Fibroblast of skin of right quadriceps (primary cell): ENCODE data around the gene CARMIL1.

Experiments used
- DNase-seq: peaks from one replicate; pipeline ENCODE4 v3.0.0-alpha.2; 2013

Gene CARMIL1

GRCh38 chr6:25586927-25587326 lies 307.8 kb downstream of the CARMIL1 start:
- no peak for DNase-seq

DNA sequence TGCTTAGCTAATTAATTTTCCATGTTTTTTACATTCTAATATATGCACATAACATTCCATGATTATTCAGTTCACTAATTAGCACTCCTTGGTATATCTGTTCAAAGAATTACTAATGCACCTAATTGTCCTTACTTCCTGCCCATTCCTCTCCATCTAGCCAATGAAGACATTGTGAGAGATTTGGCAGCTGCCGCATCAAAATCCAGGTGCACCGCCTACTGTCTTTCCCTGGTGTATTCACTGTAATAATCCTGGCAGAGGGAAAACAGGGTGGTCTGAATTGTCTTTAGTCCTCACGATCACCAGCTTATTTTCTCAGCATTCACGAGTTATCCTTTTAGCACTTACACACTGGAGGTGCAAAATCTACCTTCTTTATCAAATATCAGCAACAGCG lies 311.8 kb downstream of the CARMIL1 start:
- no peak for DNase-seq

- no peak for DNase-seq
Measured at GRCh38 chr6:25596928-25597818, 318.0 kb downstream of the CARMIL1 start.

- no peak for DNase-seq
Measured at GRCh38 chr6:25599516-25600085, 320.4 kb downstream of the CARMIL1 start.

DNA sequence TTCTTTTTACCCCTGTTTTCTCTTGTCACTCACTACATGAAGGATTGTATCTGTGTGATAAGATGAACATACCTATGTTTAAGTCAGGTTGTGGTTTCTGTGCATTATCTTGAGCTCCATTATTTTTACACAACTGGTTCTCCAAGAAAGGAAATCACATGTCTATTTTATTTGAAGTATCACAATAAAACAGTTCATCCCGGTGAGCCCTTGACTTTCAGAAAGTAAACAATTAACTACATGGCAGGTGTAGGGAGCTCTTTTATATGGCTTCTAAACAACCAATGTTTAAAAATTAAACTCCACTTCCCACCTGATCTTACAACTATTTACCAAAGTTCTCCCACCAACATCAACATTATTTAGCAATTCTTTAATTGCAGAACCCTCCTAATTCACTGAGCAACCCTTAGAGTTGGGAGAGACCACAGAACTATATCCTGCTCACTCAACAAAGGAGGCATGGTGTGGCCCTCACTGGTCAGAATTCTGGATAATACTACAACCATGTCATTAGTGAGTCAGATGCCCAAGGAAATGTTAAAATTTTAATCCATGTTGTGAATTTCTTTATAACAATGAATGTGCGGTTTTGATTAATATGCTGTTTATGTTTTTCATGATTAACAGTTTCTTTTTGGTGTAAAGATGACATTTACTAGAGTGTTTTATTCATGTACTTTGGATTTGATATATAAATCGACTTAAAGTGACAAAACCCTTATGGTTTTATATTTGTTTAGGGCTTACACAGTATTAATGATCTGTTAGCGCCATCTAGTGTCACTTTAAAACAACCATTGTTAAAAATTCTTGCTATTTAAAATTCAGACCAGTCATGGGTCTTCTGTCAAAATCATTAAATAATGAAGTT lies 322.9 kb downstream of the CARMIL1 start:
- peak; percentile 51 for DNase-seq

GRCh38 chr6:25602674-25602982 lies 323.5 kb downstream of the CARMIL1 start:
- no peak for DNase-seq

DNA sequence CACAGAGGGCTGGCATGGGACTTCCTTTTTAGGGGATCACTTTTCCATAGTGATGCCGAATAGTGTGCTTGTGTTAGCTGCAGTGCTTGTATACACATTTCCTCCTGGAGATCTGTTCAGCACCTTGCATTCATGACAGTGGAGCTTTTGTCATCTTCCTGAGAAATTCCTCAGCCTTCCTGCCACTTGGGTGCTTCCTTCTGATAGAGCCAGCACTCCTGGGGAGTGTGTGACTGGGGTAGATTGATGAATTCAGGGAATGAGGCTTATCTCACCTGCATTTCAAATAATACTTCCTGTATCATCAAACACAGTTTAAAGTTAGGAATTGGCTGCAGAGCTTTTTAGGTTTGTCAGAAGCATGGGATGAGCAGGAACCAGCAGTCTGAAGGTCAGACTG lies 324.1 kb downstream of the CARMIL1 start:
- DNase-seq, result no peak

DNA sequence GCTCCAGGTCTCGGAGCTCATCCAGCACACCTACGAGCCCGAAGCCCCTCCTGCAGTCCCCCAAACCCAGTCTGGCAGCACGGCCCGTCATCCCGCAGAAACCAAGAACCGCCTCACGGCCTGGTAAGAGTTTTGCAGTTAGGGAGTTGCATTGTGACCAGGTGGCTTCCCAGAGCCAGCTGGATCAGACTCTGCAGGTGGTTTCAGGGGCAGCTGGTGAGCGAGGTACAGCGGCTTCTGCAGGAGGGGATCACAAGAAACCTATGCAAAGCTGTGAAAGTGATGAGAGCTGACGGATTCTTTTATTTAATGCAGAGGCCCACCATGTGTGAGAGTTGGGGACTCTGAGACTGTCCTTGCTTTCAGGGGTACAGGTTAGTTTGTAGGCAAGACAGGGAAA lies 327.0 kb downstream of the CARMIL1 start:
- no peak for DNase-seq

DNA sequence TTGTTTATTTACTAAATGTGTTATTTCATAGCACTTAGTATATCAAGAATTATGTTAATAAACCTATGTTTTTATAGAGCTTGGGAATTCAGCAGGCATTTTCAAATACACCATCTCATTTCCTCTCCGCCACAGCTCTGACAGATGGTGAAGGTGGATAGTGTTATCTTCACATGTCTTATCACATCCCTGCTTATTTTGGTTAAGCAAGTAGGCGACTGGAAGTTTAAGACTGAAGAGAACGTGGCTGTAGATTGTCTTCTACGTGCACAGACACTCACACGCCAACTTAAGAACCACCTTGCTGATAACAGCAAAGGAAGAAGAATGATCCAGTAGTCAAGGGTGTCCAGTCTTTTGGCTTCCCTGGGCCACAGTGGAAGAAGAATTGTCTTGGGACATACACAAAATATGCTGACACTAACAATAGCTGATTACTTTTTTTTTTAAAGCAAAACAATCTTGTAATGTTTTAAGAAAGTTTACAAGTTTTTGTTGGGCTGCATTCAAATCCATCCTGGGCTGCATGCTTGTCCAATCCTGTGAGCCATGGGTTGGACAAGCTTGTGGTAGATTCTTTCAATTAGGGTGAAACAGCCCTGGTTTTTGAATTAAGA lies 329.5 kb downstream of the CARMIL1 start:
- DNase-seq, result no peak

DNA sequence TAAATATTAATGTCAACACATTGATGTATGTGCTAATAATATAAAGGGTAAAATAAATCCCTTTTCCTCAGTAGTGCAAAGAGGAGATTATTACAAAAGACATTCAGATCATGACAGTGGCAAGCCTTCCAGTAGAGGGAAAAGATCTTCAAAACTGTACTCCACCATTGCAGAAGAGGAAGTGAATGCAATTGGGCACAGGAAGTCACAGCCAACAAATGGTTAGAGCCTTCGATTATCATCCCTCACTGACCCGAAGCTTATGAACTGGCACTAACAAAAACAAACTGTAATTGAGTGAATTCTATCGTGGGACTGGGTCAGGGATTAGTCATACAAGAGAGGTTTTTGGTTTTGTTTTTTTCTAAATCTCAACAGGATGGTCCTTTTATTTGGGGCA lies 333.5 kb downstream of the CARMIL1 start:
- no peak for DNase-seq

DNA sequence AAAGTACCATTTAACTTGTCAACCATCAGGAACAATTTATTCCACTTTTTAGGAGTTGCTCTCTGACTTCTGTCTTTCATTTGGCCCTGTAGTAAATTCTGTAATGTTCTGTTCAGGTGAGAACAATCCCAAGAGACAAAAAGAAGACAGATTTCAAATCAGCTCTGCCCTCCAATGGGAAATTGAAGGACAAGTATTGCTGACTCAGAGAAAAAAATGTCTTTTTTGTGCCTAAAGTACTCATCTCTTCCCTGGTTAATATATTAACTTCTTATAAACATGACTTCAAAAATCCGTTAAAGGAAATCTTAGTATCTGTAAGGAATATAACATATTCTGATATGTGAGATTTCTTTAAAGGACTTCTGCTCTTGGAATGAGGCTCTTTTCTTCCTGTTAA lies 334.2 kb downstream of the CARMIL1 start:
- no peak for DNase-seq

DNA sequence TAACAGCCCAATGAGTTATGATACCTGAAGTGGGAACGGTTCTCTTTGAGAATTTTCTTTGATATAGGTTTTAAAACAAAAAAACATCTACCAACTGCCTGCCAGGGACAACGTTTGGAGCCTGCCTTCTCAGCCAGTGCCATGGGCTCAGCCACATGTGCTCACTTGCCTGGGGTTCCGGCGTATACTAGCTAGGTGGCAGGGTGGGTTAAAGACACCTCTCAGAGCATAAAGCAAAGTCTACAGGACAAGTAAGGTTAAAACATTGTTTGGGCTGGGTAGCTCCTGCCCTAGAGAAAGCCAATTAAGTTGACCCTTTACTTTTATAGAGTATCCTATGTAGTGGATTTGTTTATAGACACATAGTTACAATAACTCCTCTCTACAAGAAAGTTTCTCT lies 334.9 kb downstream of the CARMIL1 start:
- no peak for DNase-seq

- DNase-seq, result no peak
Measured at GRCh38 chr6:25615471-25615870, 336.3 kb downstream of the CARMIL1 start.

DNA sequence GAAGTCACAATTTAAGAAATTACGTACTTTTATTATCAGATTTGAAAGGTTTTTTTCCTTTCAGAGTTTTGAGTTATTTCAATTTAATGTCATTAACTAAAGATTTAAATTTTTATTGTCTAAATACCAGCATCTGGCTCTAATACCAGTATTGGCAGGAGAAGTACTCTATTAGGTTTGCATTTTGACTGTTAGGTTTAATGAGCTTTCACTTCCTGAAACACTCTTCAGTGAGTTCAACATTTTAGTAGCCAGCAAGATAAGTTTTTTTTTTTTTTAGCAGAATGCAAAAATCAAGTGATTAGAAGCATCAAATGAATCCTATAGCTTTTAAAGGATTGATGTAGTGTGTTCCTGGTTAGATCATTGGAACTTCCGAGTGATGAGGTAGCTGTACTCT lies 338.8 kb downstream of the CARMIL1 start:
- DNase-seq, result no peak

GRCh38 chr6:25619217-25619616 lies 340.0 kb downstream of the CARMIL1 start:
- DNase-seq, result no peak

DNA sequence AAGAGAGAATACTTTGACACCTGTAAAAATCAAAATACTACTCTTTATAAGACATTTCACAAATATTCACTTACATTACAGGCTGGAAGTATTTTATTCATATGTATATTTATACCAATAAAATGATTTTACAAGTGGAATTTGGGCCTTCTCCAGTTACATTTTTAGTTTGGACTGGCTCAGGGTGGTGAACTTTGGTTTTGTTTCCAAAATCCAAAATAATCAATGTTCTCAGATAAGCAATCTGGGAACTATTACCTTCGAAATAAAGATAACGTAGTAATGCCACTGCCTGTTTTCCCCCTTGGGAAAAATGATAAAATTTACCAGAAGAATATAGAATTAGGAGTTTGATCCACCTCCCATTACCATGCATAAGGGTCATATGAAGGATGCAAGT lies 341.2 kb downstream of the CARMIL1 start:
- no peak for DNase-seq

GRCh38 chr6:25623065-25623464 lies 343.9 kb downstream of the CARMIL1 start:
- DNase-seq, result no peak

- DNase-seq, result no peak
Measured at GRCh38 chr6:25623879-25624278, 344.7 kb downstream of the CARMIL1 start.

DNA sequence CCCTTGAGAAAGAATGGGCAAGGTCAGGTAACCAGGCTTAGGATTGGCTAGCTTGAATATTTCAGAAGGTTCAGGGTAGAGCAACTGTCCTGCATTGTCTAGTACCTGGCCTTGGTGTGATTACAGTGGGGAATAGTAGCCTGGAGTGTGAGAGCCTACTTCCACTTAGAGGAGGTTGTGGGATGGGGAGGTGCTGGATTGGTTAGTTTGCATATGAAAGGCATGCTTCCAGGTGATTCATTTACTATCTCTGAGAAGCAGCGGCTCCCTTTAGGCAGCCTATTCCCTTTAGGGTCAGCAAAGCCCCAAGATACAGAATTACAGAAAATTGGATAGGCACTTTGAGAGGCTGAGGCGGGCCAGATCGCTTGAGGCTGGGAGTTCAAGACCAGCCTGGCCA lies 347.8 kb downstream of the CARMIL1 start:
- no peak for DNase-seq

- DNase-seq, result no peak
Measured at GRCh38 chr6:25628471-25629197, 349.5 kb downstream of the CARMIL1 start.

GRCh38 chr6:25629198-25629576 lies 350.0 kb downstream of the CARMIL1 start:
- no peak for DNase-seq

DNA sequence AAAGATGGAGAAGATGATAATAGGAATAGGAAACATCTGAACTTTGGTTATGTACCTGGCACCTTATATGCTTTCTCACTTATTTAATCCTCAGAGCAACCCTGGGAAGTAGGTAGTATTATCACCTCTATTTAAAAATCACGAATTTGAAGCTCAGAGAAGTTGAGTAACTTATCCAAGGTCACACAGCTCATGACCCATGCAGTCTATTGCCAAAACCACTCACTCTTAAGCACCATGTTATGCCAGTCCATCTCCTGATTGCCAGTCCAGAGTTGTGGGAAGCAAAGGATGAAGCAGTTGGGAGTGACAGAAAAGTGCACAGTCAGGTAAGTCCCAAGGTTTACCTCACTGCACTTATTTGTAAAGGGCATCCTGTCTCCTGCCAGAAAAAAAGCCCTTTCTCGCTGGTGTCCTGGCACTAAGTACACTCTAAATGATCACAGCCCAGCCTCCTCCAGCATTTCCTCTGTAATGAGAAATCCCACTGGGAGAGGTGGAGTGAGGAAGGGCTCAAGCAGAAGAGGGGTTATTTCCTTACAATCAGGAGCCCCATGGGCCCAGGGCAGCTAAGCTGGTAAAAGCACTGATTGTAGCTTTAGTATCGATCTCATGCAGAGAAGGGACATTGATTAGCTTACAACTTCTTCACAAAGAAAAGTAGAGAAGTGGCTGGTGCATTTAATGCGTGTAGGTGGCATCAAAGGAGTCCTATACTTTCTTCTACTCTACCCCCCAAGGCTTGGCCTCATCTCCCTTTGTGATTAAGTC lies 351.5 kb downstream of the CARMIL1 start:
- DNase-seq, result no peak
